22Rv1 (cell line): ENCODE results near the gene BCO2.

ENCODE experiments used
- ZFX ChIP-seq: fragments of 450-650 bp; IDR thresholded peaks from 2 replicates; pipeline ENCODE4 v1.6.1; 2017; ENCODE audit warnings: antibody characterized with exemption, borderline replicate concordance
- TF ChIP-seq, protein P1 (sequence below): fragments of 450-650 bp; IDR thresholded peaks from 2 replicates; pipeline ENCODE4 v1.5.1; 2017; ENCODE audit warnings: mild to moderate bottlenecking

DNA sequence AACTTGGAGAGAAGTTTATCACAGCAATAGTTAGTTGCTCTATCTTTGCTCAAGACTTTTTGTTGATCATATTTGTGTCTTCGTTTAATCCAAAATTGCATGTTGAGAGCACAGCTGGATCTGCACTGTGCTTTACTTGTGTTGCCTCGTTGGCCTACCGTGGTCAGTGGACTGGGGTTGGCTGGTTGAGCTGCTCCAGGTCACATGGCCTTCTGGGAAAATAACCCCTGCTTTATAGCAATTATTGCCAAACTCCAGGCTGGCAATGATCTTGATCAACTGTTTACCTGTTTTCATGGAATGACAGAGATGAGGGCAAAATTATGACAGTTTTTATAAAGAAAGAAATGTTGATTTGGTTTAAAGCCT lies 91.1 kb downstream of the BCO2 start:
- TF ChIP-seq, protein P1, sequence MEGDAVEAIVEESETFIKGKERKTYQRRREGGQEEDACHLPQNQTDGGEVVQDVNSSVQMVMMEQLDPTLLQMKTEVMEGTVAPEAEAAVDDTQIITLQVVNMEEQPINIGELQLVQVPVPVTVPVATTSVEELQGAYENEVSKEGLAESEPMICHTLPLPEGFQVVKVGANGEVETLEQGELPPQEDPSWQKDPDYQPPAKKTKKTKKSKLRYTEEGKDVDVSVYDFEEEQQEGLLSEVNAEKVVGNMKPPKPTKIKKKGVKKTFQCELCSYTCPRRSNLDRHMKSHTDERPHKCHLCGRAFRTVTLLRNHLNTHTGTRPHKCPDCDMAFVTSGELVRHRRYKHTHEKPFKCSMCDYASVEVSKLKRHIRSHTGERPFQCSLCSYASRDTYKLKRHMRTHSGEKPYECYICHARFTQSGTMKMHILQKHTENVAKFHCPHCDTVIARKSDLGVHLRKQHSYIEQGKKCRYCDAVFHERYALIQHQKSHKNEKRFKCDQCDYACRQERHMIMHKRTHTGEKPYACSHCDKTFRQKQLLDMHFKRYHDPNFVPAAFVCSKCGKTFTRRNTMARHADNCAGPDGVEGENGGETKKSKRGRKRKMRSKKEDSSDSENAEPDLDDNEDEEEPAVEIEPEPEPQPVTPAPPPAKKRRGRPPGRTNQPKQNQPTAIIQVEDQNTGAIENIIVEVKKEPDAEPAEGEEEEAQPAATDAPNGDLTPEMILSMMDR = no peak
- TF ChIP-seq ZFX = no peak
